HG03342 (cell line): ENCODE measurements around the gene DNAI2.
"Not testable (repeated sequence)": the region's sequence is repeated elsewhere in the genome, so short reads cannot be mapped to it uniquely, and the experiment has no call there.

Experiments used
- ATAC-seq: cut with Tn5 transposase; IDR thresholded peaks from one replicate; pipeline ENCODE4 v1.9.1; 2021; ENCODE audit warnings: mild to moderate bottlenecking, moderate library complexity; ENCODE audit not compliant: unreplicated experiment

The DNAI2 gene

DNA sequence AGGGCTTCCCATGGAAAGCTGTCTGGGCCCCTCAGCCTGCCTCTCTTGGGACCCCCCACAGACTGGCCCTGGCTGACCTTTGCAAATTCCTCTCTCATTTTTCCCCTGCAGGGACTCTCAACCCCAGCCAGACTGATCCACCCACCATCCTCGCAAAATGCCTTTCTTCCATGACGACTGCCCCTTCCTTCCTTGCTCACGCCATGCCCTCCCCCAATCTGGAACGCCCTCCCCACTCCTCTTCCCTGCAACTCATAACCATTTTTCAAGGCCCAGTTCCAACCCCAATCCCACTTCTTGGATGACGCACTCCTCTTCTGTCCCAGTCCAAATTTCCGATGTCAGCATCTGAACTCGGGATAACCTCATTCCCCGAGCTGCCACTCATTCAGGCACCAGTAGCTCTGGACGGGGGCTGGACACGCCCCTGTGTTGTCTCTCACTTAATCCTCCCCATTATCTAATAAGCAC lies 1.3 kb upstream of the DNAI2 start:
- no peak for ATAC-seq

DNA sequence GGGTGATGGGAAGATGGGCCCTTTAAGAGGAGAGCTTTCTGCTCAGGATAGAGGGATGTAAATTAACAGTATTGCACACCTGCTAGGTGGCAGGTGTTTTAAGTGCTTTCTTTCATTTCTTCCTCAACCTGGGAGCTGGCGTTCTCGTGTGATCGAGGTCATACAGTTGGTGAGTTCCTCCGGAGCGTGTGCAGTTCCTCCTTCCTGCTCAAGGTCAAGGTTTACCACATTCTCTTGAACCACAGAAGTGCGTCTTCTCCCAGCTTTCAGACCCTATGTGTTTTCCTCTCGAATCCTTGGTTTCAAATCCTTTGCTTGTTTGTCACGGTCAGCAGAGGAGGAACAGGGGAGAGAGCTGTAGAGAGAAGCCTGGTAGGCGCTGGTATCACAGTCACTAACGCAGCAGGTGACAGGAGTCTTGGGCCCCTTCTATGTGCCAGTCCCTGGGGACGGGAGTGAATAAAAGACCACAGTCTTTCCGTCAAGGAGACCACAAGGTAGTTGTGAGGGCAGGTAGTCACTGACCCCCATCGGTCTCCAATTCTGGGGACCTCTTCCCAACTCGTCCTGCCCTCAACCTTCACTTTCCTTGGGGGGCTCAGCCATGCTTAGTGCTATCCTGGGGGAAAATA lies 791 bp downstream of the DNAI2 start:
- no peak for ATAC-seq

DNA sequence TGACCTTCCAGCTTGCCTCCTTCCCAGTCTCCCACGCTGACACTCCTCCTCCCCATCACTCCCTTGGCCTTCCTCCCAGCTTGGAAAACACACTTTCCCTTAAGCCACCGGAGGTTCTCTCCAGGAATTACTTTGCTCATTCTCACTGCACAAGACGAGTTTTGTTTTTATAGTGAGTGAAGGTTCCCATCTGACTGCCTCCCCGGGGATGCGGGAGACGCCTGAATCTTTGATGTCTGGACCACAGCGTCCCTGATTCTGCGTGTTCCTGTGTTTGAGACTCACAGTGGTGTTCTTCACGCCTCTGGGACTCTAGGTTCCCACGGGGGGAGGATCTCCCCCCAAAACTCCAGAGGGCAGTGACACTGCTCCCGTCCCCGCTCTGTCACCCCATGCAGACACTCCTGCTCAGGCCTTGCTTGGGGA lies 2.0 kb downstream of the DNAI2 start:
- ATAC-seq = no peak

DNA sequence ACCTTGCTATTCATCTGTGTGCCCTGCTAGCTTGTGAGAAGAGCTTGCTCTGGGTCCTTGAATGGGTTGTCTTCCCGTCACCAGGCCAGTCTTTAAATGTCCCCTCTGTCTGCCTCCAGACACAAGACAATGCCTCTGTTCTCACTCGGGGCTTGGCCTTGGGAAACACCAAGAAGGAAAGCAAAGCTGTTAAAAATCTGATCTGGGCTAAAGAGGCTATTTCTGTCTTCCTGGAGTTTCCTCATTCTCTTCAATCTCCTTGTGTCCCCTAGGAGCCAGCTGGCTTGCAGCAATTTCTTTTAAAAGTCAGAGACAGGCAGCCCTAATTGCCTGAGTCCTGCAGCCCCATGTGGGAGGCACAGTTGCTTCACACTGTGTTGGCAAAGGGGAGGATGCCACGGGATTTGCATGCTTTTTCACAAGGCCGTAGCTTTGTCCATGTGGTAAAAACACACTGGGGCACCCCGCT lies 2.5 kb downstream of the DNAI2 start:
- no peak for ATAC-seq

DNA sequence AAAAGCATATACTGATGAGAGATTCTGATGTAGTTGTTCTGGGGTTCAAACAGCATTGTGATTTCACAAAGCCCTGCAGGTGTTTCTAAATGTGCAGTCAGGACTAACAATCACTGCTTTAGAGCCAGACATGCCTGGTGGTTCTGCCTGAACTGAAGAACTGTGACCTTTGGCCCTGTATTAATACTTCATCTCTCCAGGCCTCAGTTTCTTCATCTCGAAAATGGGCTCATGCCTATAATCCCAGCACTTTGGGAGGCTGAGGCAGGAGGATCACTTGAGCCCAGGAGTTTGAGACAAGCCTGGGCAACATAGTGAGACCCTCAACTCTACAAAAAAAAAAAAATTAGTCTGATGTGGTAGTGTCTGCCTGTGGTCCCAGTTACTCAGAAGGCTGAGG lies 3.9 kb downstream of the DNAI2 start:
- ATAC-seq = no peak

DNA sequence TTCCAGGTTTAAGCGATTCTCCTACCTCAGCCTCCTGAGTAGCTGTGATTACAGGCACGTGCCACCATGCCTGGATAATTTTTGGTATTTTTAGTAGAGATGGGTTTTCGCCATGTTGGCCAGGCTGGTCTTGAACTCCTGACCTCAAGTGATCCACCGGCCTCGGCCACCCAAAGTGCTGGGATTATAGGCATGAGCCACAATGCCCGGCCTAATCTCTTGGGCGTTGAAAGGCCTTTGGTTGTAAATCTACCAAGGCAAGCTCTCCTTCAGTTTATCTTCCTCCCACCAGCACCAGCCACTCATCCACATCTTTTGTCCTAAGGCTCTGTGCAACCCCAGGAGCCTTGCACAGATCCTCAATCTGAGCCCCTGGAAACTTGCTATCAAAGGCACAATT lies 5.6 kb downstream of the DNAI2 start:
- ATAC-seq = not testable (repeated sequence)

DNA sequence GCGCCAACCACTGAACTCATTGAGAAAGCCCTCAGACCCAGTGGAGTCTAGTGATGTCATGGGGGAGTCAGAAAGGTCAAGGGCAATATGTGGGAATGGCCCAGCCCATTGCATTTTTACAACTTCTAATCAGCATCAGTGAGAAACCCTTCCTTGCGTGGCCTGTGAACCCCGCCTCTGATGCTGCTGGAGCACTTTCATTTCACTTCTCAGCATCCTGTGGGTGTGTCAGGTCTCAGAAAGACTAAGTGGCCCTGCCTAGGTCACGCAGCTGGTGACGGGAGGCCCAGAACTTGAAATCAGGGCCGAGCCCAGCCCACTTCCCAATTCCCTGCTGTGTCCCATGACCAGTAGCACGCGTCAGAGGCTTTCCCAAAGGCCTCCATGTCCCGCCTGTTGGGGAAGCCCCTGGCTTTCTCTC lies 6.1 kb downstream of the DNAI2 start:
- peak; percentile 59 for ATAC-seq

DNA sequence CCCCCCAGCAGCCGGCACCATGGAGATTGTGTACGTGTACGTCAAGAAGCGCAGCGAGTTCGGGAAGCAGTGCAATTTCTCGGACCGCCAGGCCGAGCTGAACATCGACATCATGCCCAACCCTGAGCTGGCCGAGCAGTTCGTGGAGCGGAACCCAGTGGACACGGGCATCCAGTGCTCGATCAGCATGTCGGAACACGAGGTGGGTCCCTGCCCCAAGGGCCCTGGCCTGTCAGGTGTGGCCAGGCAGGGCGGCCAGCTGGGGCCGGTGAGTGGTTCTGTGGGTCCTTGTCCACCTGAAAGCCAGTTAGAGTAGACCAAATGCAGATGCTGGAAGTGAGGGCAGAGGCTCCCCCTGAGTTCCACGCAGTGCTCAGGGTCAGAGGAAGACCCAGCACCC lies 7.8 kb downstream of the DNAI2 start:
- ATAC-seq = no peak

DNA sequence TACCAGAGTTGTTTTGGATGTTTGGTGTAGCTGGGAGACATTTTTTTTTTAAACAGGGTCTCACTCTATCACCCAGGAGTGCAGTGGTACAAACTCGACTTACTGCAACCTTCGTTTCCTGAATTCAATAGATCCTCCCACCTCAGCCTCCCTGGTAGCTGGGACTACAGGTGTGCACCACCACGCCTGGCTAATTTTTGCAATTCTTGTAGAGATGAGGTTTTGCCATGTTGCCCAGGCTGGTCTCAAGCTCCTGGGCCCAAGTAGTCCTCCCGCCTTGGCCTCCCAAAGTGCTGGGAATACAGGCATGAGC lies 8.2 kb downstream of the DNAI2 start:
- ATAC-seq = not testable (repeated sequence)

DNA sequence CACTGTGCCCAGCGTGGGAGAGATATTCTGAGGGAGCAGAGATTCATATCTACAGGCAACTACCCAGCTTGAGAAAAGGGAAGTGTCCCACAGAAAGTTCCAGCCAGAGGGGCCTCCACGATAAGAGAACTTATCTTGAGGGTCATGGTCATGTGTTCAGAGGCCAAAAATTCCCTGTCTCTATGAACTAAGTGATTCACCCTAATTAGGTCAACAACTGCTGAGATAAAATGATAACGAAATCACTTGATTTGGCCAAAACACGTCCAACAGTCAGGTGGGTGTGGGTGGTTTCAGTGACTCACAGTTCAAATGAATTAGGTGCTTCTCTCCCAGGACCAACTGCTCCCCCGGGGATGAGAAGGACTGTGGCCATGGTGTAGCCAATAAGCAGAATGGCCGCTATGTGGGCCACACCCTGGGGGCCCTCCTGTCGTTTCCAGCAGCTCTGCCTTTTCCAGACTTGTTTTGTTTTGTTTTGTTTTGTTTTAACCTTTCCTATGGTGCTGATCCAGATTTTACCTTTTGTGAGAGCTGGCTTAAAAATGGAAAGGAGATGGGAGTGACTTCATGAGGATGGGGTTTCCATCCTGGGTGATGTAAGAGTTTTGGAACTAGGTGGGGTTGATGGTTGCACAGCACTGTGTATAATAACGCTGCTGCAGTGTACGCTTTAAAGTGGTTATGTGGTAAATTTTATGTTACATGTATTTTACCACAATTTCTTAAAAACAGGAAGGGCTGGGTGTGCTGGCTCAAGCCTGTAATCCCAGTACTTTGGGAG lies 8.7 kb downstream of the DNAI2 start:
- ATAC-seq = no peak

DNA sequence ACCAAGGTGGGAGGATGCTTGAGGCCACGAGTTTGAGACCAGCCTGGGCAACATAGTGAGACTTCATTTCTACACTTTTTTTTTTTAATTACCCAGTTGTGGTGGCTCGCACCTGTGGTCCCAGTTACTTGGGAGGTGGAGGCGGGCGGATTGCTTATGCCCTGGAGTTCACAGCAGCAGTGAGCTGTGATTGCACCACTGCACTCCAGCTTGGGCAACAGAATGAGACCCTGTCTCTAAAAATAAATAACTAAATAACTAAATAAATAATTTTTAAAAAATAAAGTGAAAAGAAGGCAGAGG lies 9.3 kb downstream of the DNAI2 start:
- ATAC-seq = no peak

DNA sequence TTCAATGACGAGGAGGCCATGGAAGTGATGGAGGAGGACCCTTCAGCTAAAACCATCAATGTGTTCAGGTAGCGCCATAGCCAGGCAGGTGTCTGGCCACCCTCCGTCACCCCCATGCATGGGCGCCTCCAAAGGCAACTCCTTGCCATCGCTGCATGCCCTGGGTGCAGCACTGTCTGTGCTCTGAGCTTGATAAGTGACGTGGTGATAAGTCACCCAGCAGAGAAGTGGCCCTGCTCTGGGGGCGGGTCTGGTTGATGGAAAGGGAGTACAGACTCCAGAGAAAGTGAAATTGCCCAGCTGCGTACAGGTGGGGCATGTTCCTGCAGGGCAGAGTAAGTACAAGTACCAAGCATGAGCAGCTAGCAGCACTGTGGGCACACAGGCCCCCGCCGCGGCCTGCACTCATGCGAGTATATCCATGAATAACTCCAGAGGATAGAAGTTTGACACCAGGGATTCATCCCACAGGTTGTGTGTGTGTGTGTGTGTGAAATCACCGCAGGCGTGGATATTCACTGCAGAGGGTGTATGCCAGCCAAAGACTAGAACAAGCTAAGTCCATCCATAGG lies 13.1 kb downstream of the DNAI2 start:
- no peak for ATAC-seq

DNA sequence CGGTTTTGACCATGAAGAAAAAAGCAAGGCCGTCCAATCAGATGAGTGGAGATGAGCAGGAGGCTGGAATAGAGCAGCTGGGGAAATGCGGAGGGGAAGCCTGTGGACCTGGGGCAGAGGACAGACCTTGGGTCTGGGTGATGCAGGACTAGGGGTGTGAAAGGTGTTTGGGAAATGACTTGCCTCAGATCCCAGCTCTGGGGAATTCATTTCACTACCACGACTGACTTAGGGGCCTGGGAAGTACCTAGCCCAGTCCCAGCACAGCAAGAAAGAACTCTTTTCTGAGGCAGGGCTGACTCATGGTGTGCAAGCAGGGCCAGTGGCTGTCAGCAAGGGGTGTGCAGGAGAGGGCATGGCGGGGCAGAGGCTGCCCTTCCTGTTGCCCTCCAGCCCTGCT lies 14.8 kb downstream of the DNAI2 start:
- ATAC-seq = peak; percentile 64

DNA sequence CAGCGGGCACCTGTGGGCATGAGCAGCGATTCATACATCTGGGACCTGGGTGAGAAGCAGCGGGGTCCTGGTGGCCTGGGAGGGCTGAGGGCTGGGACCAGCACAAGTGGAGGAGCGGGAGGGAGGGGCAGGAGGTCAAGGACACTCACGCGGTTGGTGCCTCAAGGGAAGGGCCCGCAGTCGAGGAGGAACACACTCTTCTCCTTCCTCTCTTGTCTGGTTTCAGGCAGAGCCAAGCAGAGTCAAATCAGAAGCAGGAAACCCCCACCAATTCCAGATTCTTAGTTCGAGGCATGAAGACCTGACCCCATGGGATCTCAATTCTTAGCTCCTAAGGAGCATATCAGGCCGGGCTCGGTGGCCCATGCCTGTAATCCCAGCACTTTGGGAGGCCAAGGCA lies 15.7 kb downstream of the DNAI2 start:
- ATAC-seq = no peak

DNA sequence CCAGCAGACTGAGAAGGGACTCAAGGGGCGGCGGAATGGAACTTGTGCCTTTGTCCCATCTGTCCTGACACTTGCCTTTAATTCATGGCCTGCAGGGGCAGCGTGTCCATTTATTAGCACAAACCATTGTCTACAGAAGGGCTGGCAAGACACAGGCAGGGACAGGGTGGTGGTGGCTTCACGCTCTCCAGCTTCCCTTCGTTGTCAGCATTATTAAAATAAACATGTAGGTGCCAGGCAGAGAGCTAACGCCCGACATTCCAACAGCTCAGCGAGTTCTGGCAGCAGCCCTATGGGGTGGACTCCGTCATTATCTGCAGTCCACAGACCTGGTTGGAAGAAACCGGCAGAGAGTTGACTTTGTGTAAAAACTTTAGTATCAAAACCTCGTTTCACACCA lies 16.3 kb downstream of the DNAI2 start:
- no peak for ATAC-seq

DNA sequence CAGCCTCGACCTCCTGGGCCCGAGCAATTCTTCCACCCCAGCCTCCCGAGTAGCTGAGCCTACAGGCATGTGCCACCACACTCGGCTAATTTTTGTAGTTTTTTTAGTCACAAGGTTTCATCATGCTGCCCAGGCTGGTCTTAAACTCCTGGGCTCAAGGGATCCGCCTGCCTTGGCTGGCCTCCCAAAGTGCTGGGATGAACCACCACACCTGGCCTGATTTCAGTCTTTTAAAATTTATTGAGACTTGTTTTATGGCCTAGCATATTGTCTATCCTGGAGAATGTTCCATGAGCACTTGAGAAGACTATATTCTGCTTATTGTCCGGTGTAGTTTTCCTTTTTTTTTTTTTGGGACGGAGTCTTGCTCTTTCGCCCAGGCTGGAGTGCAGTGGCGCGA lies 18.5 kb downstream of the DNAI2 start:
- ATAC-seq = no peak

DNA sequence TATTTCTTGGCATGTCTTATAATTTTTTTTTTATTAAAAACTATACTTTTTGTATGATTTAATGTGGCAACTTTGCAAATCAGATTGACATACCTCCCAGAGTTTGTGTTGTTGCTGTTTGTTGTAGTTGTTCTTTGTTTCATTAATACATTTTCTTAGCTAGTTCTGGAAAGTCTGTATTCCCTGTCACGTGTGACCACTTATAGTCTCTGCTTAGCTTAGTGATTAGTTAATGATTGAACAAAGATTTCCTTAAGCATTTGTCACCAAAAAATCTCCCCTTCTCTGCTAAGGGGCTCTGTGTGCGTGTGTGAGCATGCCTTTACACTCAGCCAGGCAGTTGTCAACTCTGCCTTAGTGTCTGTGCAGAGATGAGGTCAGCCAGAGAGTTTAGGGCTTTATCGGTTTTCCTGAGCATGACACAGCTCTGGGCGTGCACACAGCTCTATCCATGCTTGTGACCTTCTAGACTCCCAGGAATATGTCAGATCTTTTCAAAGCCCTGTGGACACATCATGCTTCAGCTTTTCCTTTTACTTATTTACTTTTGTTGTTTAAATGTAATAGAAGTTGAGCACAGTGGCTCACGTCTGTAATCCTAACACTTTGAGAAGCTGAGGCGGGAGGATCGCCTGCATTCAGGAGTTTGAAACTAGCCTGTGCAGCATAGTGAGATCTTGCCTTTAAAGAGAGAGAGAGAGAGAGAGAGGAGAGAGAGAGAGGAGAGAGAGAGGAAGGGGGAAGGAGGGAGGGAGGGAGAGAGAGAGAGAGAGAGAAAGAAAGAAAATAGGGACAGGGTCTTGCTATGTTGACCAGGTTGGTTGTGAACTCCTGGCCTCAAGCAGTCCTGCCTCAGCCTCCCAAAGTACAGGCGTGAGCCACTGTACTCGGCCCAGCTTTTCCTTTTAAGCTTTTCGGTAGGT lies 21.9 kb downstream of the DNAI2 start:
- ATAC-seq = no peak

DNA sequence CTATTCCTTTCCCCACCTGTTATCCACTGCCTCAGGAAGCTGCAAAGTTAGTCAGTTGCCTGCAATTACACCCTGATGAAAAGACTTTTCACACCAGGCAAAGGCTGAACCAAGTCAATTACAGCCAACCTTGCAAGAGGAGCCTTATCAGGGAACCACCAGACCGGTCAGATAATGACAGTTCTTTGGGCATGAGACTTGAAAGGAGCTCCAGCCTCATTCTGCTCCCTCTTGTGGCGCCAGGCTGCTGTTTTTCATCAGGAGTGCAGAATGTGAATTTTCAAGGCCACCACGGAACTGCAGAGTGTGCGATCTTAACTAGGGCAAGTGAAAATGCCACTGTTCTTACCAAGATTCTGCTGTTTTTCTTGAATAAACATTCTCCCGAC lies 22.5 kb downstream of the DNAI2 start:
- ATAC-seq = no peak

DNA sequence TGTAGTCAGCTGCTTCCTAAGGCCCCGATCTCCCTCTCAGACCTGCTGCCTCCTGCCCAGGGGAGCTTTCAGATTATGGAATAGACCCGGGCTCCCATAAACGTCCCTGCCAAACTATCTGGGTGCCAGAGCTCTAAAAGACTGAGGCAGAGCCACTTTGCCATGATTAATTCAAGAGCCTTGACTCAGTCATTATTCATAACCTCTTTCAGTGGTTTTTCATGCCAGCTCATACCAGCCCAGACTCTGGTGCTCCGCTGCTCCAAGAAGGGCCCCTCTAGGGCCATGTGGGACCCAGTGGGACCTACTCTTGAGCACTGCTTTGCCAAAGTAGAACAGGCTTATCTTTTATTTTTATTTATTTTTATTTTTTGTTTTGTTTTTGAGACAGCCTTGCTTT lies 23.9 kb downstream of the DNAI2 start:
- ATAC-seq = no peak

DNA sequence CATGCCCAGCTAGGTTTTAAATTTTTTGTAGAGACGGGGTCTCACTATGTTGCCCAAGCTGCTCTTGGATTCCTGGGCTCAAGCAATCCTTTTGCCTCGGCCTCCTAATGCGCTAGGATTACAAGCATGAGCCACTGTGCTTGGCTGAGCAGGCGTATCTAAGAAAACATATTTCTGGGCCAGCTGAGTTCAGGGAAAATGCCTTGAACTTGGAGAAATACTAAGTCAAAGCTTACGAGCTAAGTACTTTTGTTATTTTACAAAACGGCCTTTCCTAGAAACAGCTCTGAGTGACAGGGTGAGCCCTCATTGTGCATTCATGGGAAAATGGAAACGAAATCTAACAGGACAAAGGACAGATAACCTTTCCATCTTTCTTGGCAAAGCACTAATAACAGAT lies 24.7 kb downstream of the DNAI2 start:
- ATAC-seq = no peak

DNA sequence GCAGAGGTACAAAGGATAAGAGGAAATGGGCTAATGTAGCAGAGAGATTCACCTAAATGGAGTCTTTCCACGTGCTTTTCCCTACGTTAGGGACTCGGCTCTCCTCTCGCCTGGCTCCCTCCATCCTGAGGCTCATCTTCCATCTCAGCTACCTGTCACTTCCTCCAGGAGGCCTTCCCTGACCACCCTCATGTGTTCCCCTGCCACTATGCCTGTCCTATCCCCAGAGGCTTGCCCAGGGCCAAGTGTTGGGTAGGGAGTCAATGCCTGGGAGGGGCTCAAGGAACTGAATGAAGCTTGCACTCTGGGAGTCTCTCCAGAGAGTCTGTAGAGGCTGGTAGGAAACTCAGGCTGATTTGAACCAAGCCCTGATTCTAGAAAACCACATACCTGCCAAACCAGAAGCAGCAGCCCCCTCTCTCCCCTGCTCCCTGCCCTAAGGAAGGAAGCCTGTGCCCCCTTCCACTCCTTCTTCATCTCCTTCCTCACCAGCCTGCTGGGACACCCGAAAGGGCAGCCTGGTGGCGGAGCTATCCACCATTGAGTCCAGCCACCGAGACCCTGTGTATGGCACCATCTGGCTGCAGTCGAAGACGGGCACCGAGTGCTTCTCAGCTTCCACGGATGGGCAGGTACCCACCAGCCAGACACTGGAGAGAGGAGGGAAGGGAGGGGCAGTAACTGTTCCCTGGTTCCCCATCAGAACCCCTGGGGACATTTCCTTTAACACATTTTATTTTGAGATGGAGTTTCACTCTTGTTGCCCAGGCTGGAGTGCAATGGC lies 25.4 kb downstream of the DNAI2 start:
- ATAC-seq = no peak
